AG04449 (cell line): ENCODE data around the gene CCDC92.

Experiments used
- CTCF ChIA-PET: fragments of 350-600 bp; formaldehyde crosslinking; extraction: SDS; loops from one replicate; lab custom pipeline; 2021; ENCODE audit warnings: antibody characterized with exemption; lab: Yijun Ruan, JAX
- POLR2A ChIA-PET: fragments of 400-600, 350-600 bp; formaldehyde crosslinking; extraction: SDS; loops from one replicate; lab custom pipeline; 2020; ENCODE audit warnings: antibody characterized with exemption, inconsistent platforms; lab: Yijun Ruan, JAX
- DNase-seq: peaks from one replicate; pipeline ENCODE4 v3.0.0-alpha.2; 2010; ENCODE audit warnings: low read depth, low spot score
- H3K4me3 ChIP-seq: 2 replicates; pipeline ENCODE4 v1.5.1; 2011; ENCODE audit warnings: low read depth, mild to moderate bottlenecking, control low read depth, low read length
- CTCF ChIP-seq: IDR thresholded peaks from one replicate; pipeline ENCODE4 v1.5.1; 2011; ENCODE audit warnings: mild to moderate bottlenecking, moderate library complexity, low read length, control low read depth, inconsistent platforms; ENCODE audit not compliant: insufficient read depth; ENCODE audit errors: missing control alignments

CCDC92 gene

GRCh38 chr12:123894823-123895345 lies 77.7 kb downstream of the CCDC92 start:
- ChIA-PET POLR2A (no interaction called here), CTCF (interaction anchor here (1.7 kb wide), 1 partner anchor 11 kb away, joined by 6 read pairs; no protein-coding TSS in a partner anchor)
- no peak overlapping the region for H3K4me3 ChIP-seq
- TF ChIP-seq CTCF = no peak
- DNase-seq = no peak

GRCh38 chr12:123893276-123893675 lies 79.4 kb downstream of the CCDC92 start:
- ChIA-PET POLR2A (no interaction called here), CTCF (interaction anchor here (4.0 kb wide), 1 partner anchor 11 kb away, joined by 18 read pairs; no protein-coding TSS in a partner anchor)
- DNase-seq = no peak
- no peak overlapping the region for H3K4me3 ChIP-seq
- TF ChIP-seq CTCF = no peak

- CTCF ChIA-PET = interaction anchor here (4.0 kb wide), 1 partner anchor 12 kb away, joined by 18 read pairs; no protein-coding TSS in a partner anchor
- no peak for TF ChIP-seq CTCF
- POLR2A ChIA-PET = no interaction called here
- H3K4me3 ChIP-seq = no peak overlapping the region
- no peak for DNase-seq
Measured at GRCh38 chr12:123892853-123893252, 79.8 kb downstream of the CCDC92 start.

GRCh38 chr12:123892180-123892559 lies 80.5 kb downstream of the CCDC92 start:
- ChIA-PET POLR2A (no interaction called here), CTCF (interaction anchor here (4.0 kb wide), 1 partner anchor 12 kb away, joined by 18 read pairs; no protein-coding TSS in a partner anchor)

GRCh38 chr12:123891516-123892179 lies 81.0 kb downstream of the CCDC92 start:
- no peak for TF ChIP-seq CTCF
- CTCF ChIA-PET = interaction anchor here (4.0 kb wide), 1 partner anchor 13 kb away, joined by 18 read pairs; no protein-coding TSS in a partner anchor
- DNase-seq = no peak
- POLR2A ChIA-PET = no interaction called here
- no peak overlapping the region for H3K4me3 ChIP-seq

More at GRCh38 chr12:123892180-123892559, 80.5 kb downstream of the CCDC92 start:
- DNase-seq = no peak
- no peak overlapping the region for H3K4me3 ChIP-seq
- TF ChIP-seq CTCF = no peak

- no peak overlapping the region for H3K4me3 ChIP-seq
- ChIA-PET CTCF (interaction anchor here (4.0 kb wide), 1 partner anchor 13 kb away, joined by 18 read pairs; no protein-coding TSS in a partner anchor), POLR2A (no interaction called here)
- DNase-seq = no peak
- no peak for TF ChIP-seq CTCF
Measured at GRCh38 chr12:123891011-123891410, 81.6 kb downstream of the CCDC92 start.
